Activated CD4-positive, alpha-beta T cell treated with anti-CD3 and anti-CD28 coated beads, Interleukin-2, amount 10 ng/mL, durations not matched to agents 7 days and 5 days (primary cell): ENCODE results near the gene EIF2AK2. TPM values are rescaled to one million over a fixed set of nuclear protein-coding genes. Genes with fewer than 3 reads are reported as not detected.
A peak's percentile ranks its signal among the peaks of the same experiment; 100 is the strongest.

Experiments used
- CTCF ChIA-PET: fragments of 350-600 bp; sonication (Branson Sonifier 250); formaldehyde crosslinking; loops from one replicate; lab custom pipeline; 2021; ENCODE audit warnings: antibody characterized with exemption; lab: Charles Lee
- POLR2A ChIA-PET: fragments of 350-600 bp; sonication (Branson Sonifier 250); formaldehyde crosslinking; loops from one replicate; lab custom pipeline; 2021; ENCODE audit warnings: antibody characterized with exemption; lab: Charles Lee
- DNase-seq: peaks from one replicate; pipeline ENCODE4 v3.0.0-alpha.2; 2020
- H3K27ac Mint-ChIP-seq: one replicate; pipeline ENCODE4 v1.8.0; 2021; ENCODE audit warnings: mild to moderate bottlenecking, moderate library complexity, mixed read lengths
- H3K27me3 Mint-ChIP-seq: one replicate; pipeline ENCODE4 v1.8.0; 2021; ENCODE audit warnings: mixed read lengths
- H3K36me3 Mint-ChIP-seq: one replicate; pipeline ENCODE4 v1.8.0; 2021; ENCODE audit warnings: low read depth, mixed read lengths
- H3K4me1 Mint-ChIP-seq: one replicate; pipeline ENCODE4 v1.8.0; 2021; ENCODE audit warnings: mixed read lengths
- H3K4me3 Mint-ChIP-seq: one replicate; pipeline ENCODE4 v1.8.0; 2021; ENCODE audit warnings: mild to moderate bottlenecking, moderate library complexity, mixed read lengths
- H3K9me3 Mint-ChIP-seq: one replicate; pipeline ENCODE4 v1.8.0; 2021; ENCODE audit warnings: mixed read lengths
- total RNA-seq, 2 experiments: library from RNA; stranded (reverse); gene quantifications; one replicate each; pipeline ENCODE4 v1.2.3, GENCODE V29; 2021

Gene EIF2AK2
- total RNA-seq, 2 experiments from 2014 or later, result 119 to 129 TPM

GRCh38 chr2:37191253-37191652, 34.5 kb upstream of the EIF2AK2 start:
- Mint-ChIP-seq H3K4me1 (peaks cover 6% of the 10 kb centered on the region), H3K27ac (no peak overlapping the region), H3K36me3 (peaks cover 1% of the 10 kb centered on the region), H3K4me3 (no peak overlapping the region), H3K9me3 (no peaks in the 10 kb centered on the region), H3K27me3 (peaks cover 9% of the 10 kb centered on the region)
- CTCF ChIA-PET, result interaction anchor here (0.6 to 1.4 kb wide), 3 partner anchors 14 to 825 kb away, joined by 3 to 4 read pairs (median 3); no protein-coding TSS in a partner anchor
- no peak for DNase-seq
- POLR2A ChIA-PET, result no interaction called here

- Mint-ChIP-seq H3K27ac (no peak overlapping the region), H3K4me1 (peaks cover 4% of the 10 kb centered on the region), H3K27me3 (peaks cover 9% of the 10 kb centered on the region), H3K9me3 (no peaks in the 10 kb centered on the region), H3K36me3 (no peaks in the 10 kb centered on the region), H3K4me3 (no peak overlapping the region)
- DNase-seq, result no peak
- CTCF ChIA-PET, result interaction anchor here (0.8 to 1.0 kb wide), 2 partner anchors 19 to 187 kb away, joined by 3 to 4 read pairs; no protein-coding TSS in a partner anchor
- POLR2A ChIA-PET, result no interaction called here
Measured at GRCh38 chr2:37190290-37190689, 33.5 kb upstream of the EIF2AK2 start.

- no peak for DNase-seq
- Mint-ChIP-seq H3K4me1 (peaks cover 4% of the 10 kb centered on the region), H3K36me3 (no peaks in the 10 kb centered on the region), H3K9me3 (no peaks in the 10 kb centered on the region), H3K4me3 (no peak overlapping the region), H3K27ac (no peak overlapping the region), H3K27me3 (peaks cover 9% of the 10 kb centered on the region)
- ChIA-PET CTCF (interaction anchor here (0.8 to 1.0 kb wide), 2 partner anchors 21 to 187 kb away, joined by 3 read pairs; no protein-coding TSS in a partner anchor), POLR2A (no interaction called here)
Measured at GRCh38 chr2:37189452-37190153, 32.8 kb upstream of the EIF2AK2 start.

GRCh38 chr2:37188570-37188969, 31.8 kb upstream of the EIF2AK2 start, which contains the start of gene SULT6B1:
SULT6B1 (minus strand) TSS chr2:37188670; CDS start chr2:37188640, 30 bp downstream.
- Mint-ChIP-seq H3K9me3 (no peaks in the 10 kb centered on the region), H3K27ac (no peak within 1 kb of the TSS), H3K27me3 (peaks cover 13% of the 10 kb centered on the region), H3K4me3 (no peak within 1 kb of the TSS), H3K4me1 (peaks cover 4% of the 10 kb centered on the region), H3K36me3 (no peaks in the 10 kb centered on the region)
- CTCF ChIA-PET, result no interaction called here
- POLR2A ChIA-PET, result no interaction called here
- no peak for DNase-seq

DNA sequence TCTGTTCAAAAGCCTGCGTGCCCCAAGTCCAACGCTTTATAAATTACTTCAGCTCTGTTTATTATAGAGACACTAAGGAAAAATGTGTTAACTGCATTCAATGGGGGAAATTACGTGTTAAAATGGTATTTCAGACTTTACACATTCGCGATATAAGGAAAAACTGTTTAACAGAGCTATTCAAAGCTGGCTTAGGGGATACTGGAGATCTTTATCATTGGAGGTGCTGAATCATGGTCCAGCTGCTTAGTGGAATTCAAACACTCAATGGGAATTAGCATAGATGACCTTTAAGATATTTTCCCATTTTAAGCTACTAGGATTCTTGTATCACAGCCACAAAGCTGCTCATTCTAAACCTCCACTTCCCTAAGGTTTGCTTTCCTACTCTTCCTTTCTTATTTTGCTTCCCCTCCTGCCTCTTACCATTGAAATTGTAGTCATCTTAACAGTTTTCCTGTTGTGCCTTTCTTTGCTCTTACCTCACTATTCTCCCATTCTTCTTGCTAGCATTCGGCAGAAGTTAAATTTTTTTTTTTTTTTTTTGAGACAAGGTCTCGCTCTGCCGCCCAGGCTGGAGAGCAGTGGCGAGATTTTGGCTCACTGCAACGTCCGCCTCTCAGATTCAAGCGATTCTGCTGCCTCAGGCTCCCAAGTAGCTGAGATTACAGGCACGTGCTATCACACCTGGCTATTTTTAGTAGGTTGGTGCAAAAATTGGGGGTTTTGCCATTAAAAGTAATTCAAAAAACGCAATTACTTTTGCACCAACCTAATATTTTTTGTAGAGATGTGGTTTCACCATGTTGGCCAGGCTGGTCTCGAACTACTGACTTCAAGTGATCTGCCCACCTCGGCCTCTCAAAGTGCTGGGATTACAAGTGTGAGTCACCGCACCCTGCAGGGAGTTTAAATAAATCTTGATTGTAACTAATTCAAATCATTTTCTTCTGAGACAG, 25.2 kb upstream of the EIF2AK2 start:
- no peak overlapping the region for H3K4me3 Mint-ChIP-seq
- POLR2A ChIA-PET, result no interaction called here
- CTCF ChIA-PET, result interaction anchor here (0.6 to 2.0 kb wide), 2 partner anchors 11 to 16 kb away, joined by 4 read pairs; no protein-coding TSS in a partner anchor

DNA sequence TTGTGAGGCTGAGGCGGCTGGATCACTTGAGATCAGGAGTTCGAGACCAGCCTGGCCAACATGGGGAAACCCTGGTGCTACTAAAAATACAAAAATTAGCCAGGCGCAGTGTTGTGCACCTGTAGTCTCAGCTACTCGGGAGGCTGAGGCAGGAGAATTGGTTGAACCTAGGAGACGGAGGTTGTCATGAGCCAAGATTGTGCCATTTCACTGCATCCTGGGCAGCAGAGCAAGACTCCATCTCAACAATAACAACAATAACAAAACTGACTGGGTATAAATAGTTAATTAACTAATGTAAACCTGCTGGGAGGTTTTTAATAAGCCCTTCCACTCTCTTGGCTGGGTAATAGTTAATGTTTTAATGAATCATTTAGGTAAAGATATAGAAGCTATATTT, 23.9 kb upstream of the EIF2AK2 start:
- no peaks in the 10 kb centered on the region for H3K9me3 Mint-ChIP-seq
- DNase-seq, result no peak
- H3K27me3 Mint-ChIP-seq, result peaks cover 34% of the 10 kb centered on the region
- no peak overlapping the region for H3K4me3 Mint-ChIP-seq
- H3K4me1 Mint-ChIP-seq, result no peaks in the 10 kb centered on the region
- ChIA-PET CTCF (interaction anchor here (2.0 kb wide), 1 partner anchor 12 kb away, joined by 4 read pairs; no protein-coding TSS in a partner anchor), POLR2A (no interaction called here)
- H3K36me3 Mint-ChIP-seq, result no peaks in the 10 kb centered on the region
- no peak overlapping the region for H3K27ac Mint-ChIP-seq

More for the DNA sequence above, 25.2 kb upstream of the EIF2AK2 start:
- Mint-ChIP-seq H3K27ac (no peak overlapping the region), H3K27me3 (peaks cover 34% of the 10 kb centered on the region), H3K4me1 (no peaks in the 10 kb centered on the region), H3K36me3 (no peaks in the 10 kb centered on the region), H3K9me3 (no peaks in the 10 kb centered on the region)
- DNase-seq, result no peak

DNA sequence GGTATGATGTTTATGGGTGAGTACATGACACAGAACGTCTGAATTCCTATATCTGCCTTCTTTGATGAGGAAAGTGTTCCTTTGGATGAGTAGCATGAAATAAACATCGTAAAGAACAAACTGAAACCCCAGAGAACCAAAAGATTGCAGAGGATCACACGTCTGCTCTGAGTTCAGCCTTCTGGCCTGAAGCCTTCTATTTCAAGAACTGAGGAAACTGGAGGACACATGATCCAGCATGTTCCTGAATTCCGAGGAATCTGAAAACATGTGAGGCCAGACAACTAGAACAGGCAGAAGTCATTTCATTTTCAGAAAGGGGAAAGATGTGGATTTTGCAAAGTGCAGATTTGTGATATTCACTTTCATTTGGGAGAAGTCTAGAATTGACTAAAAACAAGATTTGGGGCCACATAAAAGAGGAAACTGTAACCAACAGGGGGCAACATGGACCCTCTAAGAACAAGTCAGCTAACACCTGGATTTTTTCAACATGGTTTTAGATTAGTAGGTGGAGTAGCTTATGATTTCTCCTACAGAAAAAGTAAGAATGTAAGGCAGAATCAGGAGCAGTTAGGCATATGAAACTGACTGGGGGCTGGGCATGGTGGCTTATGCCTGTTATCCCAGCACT, 23.3 kb upstream of the EIF2AK2 start:
- POLR2A ChIA-PET, result no interaction called here
- CTCF ChIA-PET, result interaction anchor here (1.1 to 2.0 kb wide), 3 partner anchors 11 to 21 kb away, joined by 3 to 5 read pairs (median 4); no protein-coding TSS in a partner anchor
- H3K27ac Mint-ChIP-seq, result no peak overlapping the region
- H3K27me3 Mint-ChIP-seq, result peaks cover 34% of the 10 kb centered on the region
- H3K4me1 Mint-ChIP-seq, result no peaks in the 10 kb centered on the region
- no peak overlapping the region for H3K4me3 Mint-ChIP-seq
- no peak for DNase-seq
- H3K9me3 Mint-ChIP-seq, result no peaks in the 10 kb centered on the region
- no peaks in the 10 kb centered on the region for H3K36me3 Mint-ChIP-seq

DNA sequence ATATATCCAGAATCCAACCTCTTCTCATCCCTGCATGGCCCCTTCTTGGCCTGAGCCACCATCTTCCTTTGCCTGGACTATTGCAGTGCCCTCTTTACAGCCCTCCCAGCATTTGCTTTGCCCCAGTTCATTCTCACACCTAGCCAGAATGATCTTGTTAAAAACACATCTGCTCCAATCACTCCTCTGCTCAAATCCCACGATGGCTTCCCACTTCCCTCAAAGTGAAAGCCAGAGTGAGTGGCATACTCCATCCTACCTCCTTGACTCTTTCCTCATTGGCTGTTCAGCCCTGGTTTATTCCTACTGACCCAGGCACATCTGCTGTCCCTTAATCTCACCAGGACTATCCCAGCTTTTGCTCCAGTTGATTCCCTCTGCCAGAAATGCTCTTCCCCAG, 17.0 kb upstream of the EIF2AK2 start:
- POLR2A ChIA-PET, result no interaction called here
- CTCF ChIA-PET, result no interaction called here
- Mint-ChIP-seq H3K9me3 (no peaks in the 10 kb centered on the region), H3K4me1 (no peaks in the 10 kb centered on the region), H3K27me3 (no peaks in the 10 kb centered on the region), H3K36me3 (no peaks in the 10 kb centered on the region), H3K4me3 (no peak overlapping the region), H3K27ac (no peak overlapping the region)
- DNase-seq, result no peak

DNA sequence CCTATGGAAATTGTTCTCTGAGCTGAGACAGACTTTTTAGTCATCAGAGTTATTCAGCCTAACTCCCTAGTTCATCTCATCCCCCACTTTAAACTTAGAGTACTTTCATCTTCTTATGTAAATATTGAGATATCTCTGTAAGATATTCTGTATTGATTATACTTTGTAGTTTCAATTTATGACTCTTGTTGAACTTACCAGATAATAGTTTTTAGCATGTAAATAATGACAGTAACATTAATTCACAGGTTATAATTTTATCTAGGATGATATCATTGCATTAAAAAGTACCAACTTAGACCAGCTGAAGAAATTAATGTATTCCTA, 14.8 kb upstream of the EIF2AK2 start:
- POLR2A ChIA-PET, result no interaction called here
- no peak overlapping the region for H3K27ac Mint-ChIP-seq
- CTCF ChIA-PET, result interaction anchor here (0.7 to 0.8 kb wide), 2 partner anchors 19 to 30 kb away, joined by 3 to 4 read pairs; no protein-coding TSS in a partner anchor

DNA sequence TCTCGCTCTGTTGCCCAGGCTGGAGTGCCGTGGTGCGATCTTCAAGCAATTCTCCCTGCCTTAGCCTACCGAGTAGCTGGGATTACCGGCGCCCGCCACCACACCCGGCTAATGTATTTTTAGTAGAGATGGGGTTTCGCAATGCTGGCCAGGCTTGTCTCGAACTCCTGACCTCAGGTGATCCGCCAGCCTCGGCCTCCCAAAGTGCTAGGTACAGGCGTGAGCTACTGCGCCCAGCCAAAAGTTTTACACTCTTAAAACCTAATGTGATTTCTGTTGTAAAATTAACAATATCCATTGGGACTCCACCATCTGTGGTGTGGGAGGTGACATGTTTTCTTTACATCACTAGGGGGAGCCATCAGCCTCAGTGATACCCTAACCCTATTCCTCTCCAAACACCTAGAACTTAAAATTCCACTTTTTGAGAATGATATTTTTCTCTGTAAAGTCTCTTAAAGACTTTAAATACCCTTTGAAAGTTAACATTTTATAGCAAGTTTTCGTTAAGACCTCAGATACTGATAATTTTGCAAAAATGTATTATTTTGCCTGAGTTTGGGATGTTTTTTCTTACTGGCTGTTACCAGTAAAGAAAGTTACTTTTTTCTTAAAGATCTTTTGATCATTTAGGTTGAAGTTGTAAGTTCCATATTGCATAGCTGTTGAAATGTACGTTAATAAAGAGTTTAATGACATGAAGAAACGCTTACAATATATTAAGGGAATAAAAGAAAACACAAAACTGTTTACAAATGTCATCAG, 11.6 kb upstream of the EIF2AK2 start:
- no peak overlapping the region for H3K4me3 Mint-ChIP-seq
- POLR2A ChIA-PET, result no interaction called here
- H3K27me3 Mint-ChIP-seq, result peaks cover 7% of the 10 kb centered on the region
- peaks cover 16% of the 10 kb centered on the region for H3K9me3 Mint-ChIP-seq
- peak; percentile 43 for DNase-seq
- H3K36me3 Mint-ChIP-seq, result peaks cover 5% of the 10 kb centered on the region
- H3K27ac Mint-ChIP-seq, result no peak overlapping the region
- CTCF ChIA-PET, result interaction anchor here (0.6 to 2.2 kb wide), 11 partner anchors 11 to 1590 kb away, joined by 3 to 9 read pairs (median 3); partner anchors contain the start of gene EIF2AK2
- no peaks in the 10 kb centered on the region for H3K4me1 Mint-ChIP-seq

More for the DNA sequence above, 14.8 kb upstream of the EIF2AK2 start:
- no peak overlapping the region for H3K4me3 Mint-ChIP-seq
- H3K9me3 Mint-ChIP-seq, result no peaks in the 10 kb centered on the region
- no peaks in the 10 kb centered on the region for H3K27me3 Mint-ChIP-seq
- H3K4me1 Mint-ChIP-seq, result no peaks in the 10 kb centered on the region
- no peak for DNase-seq
- H3K36me3 Mint-ChIP-seq, result no peaks in the 10 kb centered on the region

GRCh38 chr2:37167636-37168180, 10.9 kb upstream of the EIF2AK2 start:
- no peaks in the 10 kb centered on the region for H3K4me1 Mint-ChIP-seq
- H3K27me3 Mint-ChIP-seq, result peaks cover 7% of the 10 kb centered on the region
- no peak overlapping the region for H3K4me3 Mint-ChIP-seq
- H3K36me3 Mint-ChIP-seq, result peaks cover 5% of the 10 kb centered on the region
- DNase-seq, result no peak
- peaks cover 16% of the 10 kb centered on the region for H3K9me3 Mint-ChIP-seq
- CTCF ChIA-PET, result interaction anchor here (0.6 to 2.2 kb wide), 4 partner anchors 10 to 1591 kb away, joined by 3 to 9 read pairs (median 5); partner anchors contain the start of gene EIF2AK2
- POLR2A ChIA-PET, result no interaction called here
- no peak overlapping the region for H3K27ac Mint-ChIP-seq
